ENCODE measurements around the gene PEX5L.

PEX5L gene

DNA sequence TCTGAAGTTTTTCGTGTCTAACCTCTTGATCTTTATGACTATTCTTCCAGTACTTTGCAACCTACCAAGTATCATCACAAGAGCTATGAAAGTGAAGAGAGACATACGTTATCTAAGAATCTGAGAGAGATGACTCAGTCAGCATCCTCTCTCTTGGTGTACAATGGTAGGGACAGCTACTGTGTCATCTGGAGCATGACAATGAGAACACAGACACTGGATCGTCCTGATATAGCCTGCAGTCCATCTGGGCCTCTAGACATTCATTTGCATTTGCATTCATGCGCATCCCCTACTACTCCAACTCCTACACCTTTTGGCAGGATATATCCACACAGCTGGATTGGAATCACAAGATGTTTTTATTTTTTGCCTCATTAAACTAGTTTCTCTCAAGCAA is 115.2 kb downstream of the PEX5L start:
- TF ChIP-seq, protein P1, sequence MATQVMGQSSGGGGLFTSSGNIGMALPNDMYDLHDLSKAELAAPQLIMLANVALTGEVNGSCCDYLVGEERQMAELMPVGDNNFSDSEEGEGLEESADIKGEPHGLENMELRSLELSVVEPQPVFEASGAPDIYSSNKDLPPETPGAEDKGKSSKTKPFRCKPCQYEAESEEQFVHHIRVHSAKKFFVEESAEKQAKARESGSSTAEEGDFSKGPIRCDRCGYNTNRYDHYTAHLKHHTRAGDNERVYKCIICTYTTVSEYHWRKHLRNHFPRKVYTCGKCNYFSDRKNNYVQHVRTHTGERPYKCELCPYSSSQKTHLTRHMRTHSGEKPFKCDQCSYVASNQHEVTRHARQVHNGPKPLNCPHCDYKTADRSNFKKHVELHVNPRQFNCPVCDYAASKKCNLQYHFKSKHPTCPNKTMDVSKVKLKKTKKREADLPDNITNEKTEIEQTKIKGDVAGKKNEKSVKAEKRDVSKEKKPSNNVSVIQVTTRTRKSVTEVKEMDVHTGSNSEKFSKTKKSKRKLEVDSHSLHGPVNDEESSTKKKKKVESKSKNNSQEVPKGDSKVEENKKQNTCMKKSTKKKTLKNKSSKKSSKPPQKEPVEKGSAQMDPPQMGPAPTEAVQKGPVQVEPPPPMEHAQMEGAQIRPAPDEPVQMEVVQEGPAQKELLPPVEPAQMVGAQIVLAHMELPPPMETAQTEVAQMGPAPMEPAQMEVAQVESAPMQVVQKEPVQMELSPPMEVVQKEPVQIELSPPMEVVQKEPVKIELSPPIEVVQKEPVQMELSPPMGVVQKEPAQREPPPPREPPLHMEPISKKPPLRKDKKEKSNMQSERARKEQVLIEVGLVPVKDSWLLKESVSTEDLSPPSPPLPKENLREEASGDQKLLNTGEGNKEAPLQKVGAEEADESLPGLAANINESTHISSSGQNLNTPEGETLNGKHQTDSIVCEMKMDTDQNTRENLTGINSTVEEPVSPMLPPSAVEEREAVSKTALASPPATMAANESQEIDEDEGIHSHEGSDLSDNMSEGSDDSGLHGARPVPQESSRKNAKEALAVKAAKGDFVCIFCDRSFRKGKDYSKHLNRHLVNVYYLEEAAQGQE (IDR thresholded peaks at IDR 0.05; ENCODE audit: insufficient read depth in 1 of 2, low read depth in 2 of 2, low read length in 2 of 2): peak in 1 of 2 experiments; percentile 36; a peak in 1 of 4 replicates
- TF ChIP-seq TAF1 (IDR thresholded peaks at IDR 0.05; ENCODE audit: borderline replicate concordance, insufficient read depth, low read length): no peak
- TF ChIP-seq FOXP2 (optimal IDR thresholded peaks at IDR 0.05; ENCODE audit: borderline replicate concordance, extremely low read depth, extremely low read length, insufficient read depth): peak; percentile 32

DNA sequence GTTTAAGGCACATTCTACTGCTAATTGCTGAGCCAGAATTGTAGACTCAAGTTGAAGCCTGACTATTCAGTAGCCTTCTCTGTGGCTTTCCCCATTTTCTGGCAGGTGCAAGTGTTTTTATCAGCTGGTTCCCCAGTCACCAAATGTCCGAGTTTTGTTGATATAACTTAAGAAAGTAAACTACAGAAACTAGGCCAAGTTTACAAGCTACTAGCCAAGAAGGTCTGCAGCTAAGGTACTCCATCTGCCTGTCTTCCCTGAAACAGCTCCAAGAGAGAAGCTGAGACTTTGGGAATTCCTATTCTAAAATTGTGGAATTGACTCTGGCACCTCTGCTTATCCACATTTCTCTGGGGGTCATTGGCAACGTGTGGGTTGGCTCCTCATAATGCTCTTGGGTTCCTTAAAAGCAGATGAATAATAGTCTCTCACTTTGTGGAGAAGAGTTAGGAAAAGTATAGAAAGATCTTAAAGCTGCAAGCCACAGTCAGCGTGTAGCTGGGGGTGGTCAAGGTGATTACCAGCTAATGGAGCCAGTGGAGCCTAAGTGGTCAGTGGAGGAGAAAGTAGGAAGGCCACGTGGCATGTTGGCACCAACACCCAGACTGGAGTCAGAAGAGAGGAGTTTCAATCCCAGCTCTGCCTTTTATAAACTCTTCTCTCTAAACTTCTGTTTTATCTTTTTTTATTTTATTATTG is 128.8 kb downstream of the PEX5L start:
- no peak for TF ChIP-seq SIN3A (IDR thresholded peaks at IDR 0.05; ENCODE audit: borderline replicate concordance, insufficient read depth, low read length)
- TF ChIP-seq, protein P1 (IDR thresholded peaks at IDR 0.05; ENCODE audit: insufficient read depth in 1 of 2, low read depth in 2 of 2, low read length in 2 of 2): no peak
- TF ChIP-seq TAF1 (IDR thresholded peaks at IDR 0.05; ENCODE audit: borderline replicate concordance, insufficient read depth, low read length): no peak
- no peak for TF ChIP-seq FOXP2 (optimal IDR thresholded peaks at IDR 0.05; ENCODE audit: borderline replicate concordance, extremely low read depth, extremely low read length, insufficient read depth)

DNA sequence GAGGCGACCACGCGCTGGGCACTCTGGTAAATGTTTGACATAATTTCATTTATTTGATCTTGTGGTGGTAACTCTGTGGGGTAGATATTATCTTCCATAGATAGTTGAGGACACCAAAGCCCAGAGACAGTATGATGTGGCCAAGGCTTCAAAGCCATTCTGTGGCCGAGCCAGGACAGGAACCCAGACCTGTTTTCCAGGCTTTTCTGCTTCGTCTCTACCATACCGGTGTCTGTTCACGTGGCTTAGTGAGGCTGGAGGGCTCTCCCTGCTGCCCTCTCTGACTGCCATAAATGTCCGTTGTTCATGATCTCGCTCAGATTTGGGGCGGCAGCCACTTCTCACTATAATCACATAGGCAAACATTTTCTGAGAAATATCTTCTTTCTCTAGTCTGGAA is 134.7 kb downstream of the PEX5L start:
- TF ChIP-seq, protein P1 (IDR thresholded peaks at IDR 0.05; ENCODE audit: insufficient read depth in 1 of 2, low read depth in 2 of 2, low read length in 2 of 2): no peak
- TF ChIP-seq POLR2AphosphoS5 (IDR thresholded peaks at IDR 0.05; ENCODE audit: low read depth, low read length) (no peak), FOXP2 (optimal IDR thresholded peaks at IDR 0.05; ENCODE audit: borderline replicate concordance, extremely low read depth, extremely low read length, insufficient read depth) (no peak), TAF1 (IDR thresholded peaks at IDR 0.05; ENCODE audit: borderline replicate concordance, insufficient read depth, low read length) (no peak), SIN3A (IDR thresholded peaks at IDR 0.05; ENCODE audit: borderline replicate concordance, insufficient read depth, low read length) (no peak)

DNA sequence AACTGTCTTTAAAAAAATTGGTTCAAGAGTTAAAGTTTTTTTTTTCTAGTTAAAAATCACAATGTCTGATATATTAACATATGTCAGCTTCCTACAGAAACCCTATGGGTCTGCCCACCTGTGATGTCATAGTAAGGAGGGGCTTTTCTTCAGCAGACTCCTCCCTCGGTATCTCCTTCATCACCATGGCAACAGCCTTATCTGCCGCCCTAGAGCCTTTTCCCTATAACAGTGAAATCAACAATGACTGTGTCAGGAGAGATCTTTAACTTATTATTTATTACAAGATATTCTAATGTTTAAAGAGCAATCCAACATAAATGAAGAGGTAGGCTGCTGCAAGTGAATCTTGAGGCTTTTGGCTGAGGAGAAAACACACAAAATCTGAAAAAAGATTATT is 138.7 kb downstream of the PEX5L start:
- TF ChIP-seq, protein P1 (IDR thresholded peaks at IDR 0.05; ENCODE audit: insufficient read depth in 1 of 2, low read depth in 2 of 2, low read length in 2 of 2): no peak
- no peak for TF ChIP-seq POLR2AphosphoS5 (IDR thresholded peaks at IDR 0.05; ENCODE audit: low read depth, low read length)
- TF ChIP-seq TAF1 (IDR thresholded peaks at IDR 0.05; ENCODE audit: borderline replicate concordance, insufficient read depth, low read length): no peak
- TF ChIP-seq FOXP2 (optimal IDR thresholded peaks at IDR 0.05; ENCODE audit: borderline replicate concordance, extremely low read depth, extremely low read length, insufficient read depth): no peak
- no peak for TF ChIP-seq SIN3A (IDR thresholded peaks at IDR 0.05; ENCODE audit: borderline replicate concordance, insufficient read depth, low read length)

DNA sequence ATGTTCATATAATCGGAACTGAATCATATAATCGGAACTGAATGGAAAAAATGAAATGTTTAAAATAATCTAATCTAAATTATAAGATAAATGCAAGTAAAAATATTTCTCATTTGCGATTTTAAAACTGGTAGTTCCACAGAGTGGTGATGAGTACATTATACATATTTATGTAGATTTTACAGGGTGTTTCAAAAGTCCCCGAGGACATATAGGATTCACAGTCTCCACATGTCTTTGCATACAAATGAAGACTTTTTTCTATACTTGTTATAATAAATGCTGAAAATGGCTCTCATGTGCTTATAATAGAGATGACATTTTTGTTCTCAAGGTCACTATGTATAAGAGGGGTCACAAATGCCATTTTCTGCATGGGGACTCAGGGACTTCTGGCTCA is 139.5 kb downstream of the PEX5L start:
- TF ChIP-seq POLR2AphosphoS5 (IDR thresholded peaks at IDR 0.05; ENCODE audit: low read depth, low read length) (no peak), FOXP2 (optimal IDR thresholded peaks at IDR 0.05; ENCODE audit: borderline replicate concordance, extremely low read depth, extremely low read length, insufficient read depth) (no peak), SIN3A (IDR thresholded peaks at IDR 0.05; ENCODE audit: borderline replicate concordance, insufficient read depth, low read length) (no peak), TAF1 (IDR thresholded peaks at IDR 0.05; ENCODE audit: borderline replicate concordance, insufficient read depth, low read length) (no peak)
- TF ChIP-seq, protein P1 (IDR thresholded peaks at IDR 0.05; ENCODE audit: insufficient read depth in 1 of 2, low read depth in 2 of 2, low read length in 2 of 2): no peak

All from PFSK-1 (cell line).